Endothelial cell of umbilical vein (primary cell): Measurements from ENCODE around the gene ATXN2L. TPM values are rescaled to one million over a fixed set of nuclear protein-coding genes. Genes with fewer than 3 reads are reported as not detected.

Experiments
- BruUV-seq: library from RNA; stranded (reverse); fragments of 400-500 nt; replicated peaks from 2 replicates; lab custom pipeline; 2021; lab: Mats Ljungman, UMichigan
- CTCF ChIA-PET: fragments of 300-600, 350-600 bp; sonication (Branson Sonifier 250); formaldehyde crosslinking; loops from one replicate; lab custom pipeline; 2021; ENCODE audit warnings: antibody characterized with exemption, inconsistent platforms; lab: Charles Lee
- POLR2A ChIA-PET: fragments of 300-600, 350-600 bp; sonication (Branson Sonifier 250); formaldehyde crosslinking; loops from one replicate; lab custom pipeline; 2021; ENCODE audit warnings: antibody characterized with exemption, inconsistent platforms; lab: Charles Lee
- DNase-seq: peaks from one replicate; pipeline ENCODE4 v3.0.0-alpha.2; 2011; ENCODE audit warnings: low read depth, low spot score
- FAIRE-seq: peaks from 2 replicates; lab custom pipeline; 2011; peaks lifted over from hg19 to GRCh38; lab: Jason Lieb, UNC
- H2AFZ ChIP-seq: 2 replicates; pipeline ENCODE4 v1.6.0; 2012; ENCODE audit warnings: low read depth, low read length, control low read depth, inconsistent platforms
- H3K27ac ChIP-seq: 2 replicates; pipeline ENCODE4 v1.5.1; 2011; ENCODE audit warnings: low read depth, mild to moderate bottlenecking, control low read depth, low read length, moderate library complexity; ENCODE audit not compliant: insufficient read depth
- H3K27me3 ChIP-seq, 2 experiments: 2 replicates each; pipeline versions ENCODE4 v1.6.0 to v1.6.1; 2011; ENCODE audit warnings: low read length in 2 of 2, mixed read lengths in 1 of 2; ENCODE audit not compliant: control insufficient read depth in 2 of 2, insufficient read depth in 2 of 2
- H3K36me3 ChIP-seq, 2 experiments: 2 replicates in 1 of 2; 3 replicates in 1 of 2; pipeline ENCODE4 v1.5.1; 2011; ENCODE audit warnings: low read length in 2 of 2, mild to moderate bottlenecking in 1 of 2, moderate library complexity in 1 of 2; ENCODE audit not compliant: control insufficient read depth in 2 of 2, insufficient read depth in 2 of 2; ENCODE audit errors: extremely low read depth in 1 of 2
- H3K4me1 ChIP-seq: 3 replicates; pipeline ENCODE4 v1.5.1; 2011; ENCODE audit warnings: mild to moderate bottlenecking, low read length; ENCODE audit not compliant: control insufficient read depth, insufficient read depth; ENCODE audit errors: extremely low read depth
- H3K4me2 ChIP-seq: 2 replicates; pipeline ENCODE4 v1.6.1; 2011; ENCODE audit warnings: low read length, control low read depth, mixed read lengths; ENCODE audit not compliant: insufficient read depth
- H3K4me3 ChIP-seq, 3 experiments: fragments of 200-600 bp in 1 of 3; sonication (generic), shearing (Covaris generic) in 1 of 3; replicated peaks in 1 of 3; 2 replicates each; pipeline ENCODE4 v1.5.1; 2011 to 2016; ENCODE audit warnings: control low read depth in 3 of 3, low read length in 3 of 3, mild to moderate bottlenecking in 2 of 3, inconsistent platforms in 1 of 3, low read depth in 1 of 3, moderate library complexity in 1 of 3; ENCODE audit not compliant: insufficient read depth in 1 of 3
- H3K79me2 ChIP-seq: 2 replicates; pipeline ENCODE4 v1.6.0; 2012; ENCODE audit warnings: low read length, inconsistent platforms; ENCODE audit not compliant: control insufficient read depth, insufficient read depth
- H3K9ac ChIP-seq: replicated peaks from 2 replicates; pipeline ENCODE3; 2011; ENCODE audit warnings: low read length, control low read depth; ENCODE audit not compliant: insufficient read depth; ENCODE audit errors: extremely low read depth
- H3K9me1 ChIP-seq: replicated peaks from 3 replicates; pipeline ENCODE4 v1.6.0; 2011; ENCODE audit warnings: mild to moderate bottlenecking, low read length; ENCODE audit not compliant: control insufficient read depth, insufficient read depth; ENCODE audit errors: extremely low read depth
- H3K9me3 ChIP-seq: replicated peaks from 2 replicates; pipeline ENCODE4 v1.5.1; 2012; ENCODE audit warnings: low read length, inconsistent platforms; ENCODE audit not compliant: control insufficient read depth, insufficient read depth
- H4K20me1 ChIP-seq: replicated peaks from 2 replicates; pipeline ENCODE3; 2011; ENCODE audit warnings: mild to moderate bottlenecking, low read length; ENCODE audit not compliant: control insufficient read depth, insufficient read depth; ENCODE audit errors: extremely low read depth
- EZH2 ChIP-seq: IDR thresholded peaks from 2 replicates; pipeline ENCODE4 v1.6.1; 2012; ENCODE audit warnings: borderline replicate concordance, low read depth, mild to moderate bottlenecking, moderate library complexity, low read length, inconsistent platforms; ENCODE audit not compliant: severe bottlenecking
- FOS ChIP-seq: IDR thresholded peaks from 2 replicates; pipeline ENCODE4 v1.6.1; 2011; ENCODE audit warnings: mild to moderate bottlenecking, low read length, moderate library complexity, borderline replicate concordance; ENCODE audit not compliant: insufficient read depth
- GATA2 ChIP-seq: IDR thresholded peaks from 2 replicates; pipeline ENCODE4 v1.7.0; 2011; ENCODE audit warnings: low read depth, mild to moderate bottlenecking, moderate library complexity, mixed read lengths, low read length; ENCODE audit not compliant: insufficient read length, insufficient read depth
- JUN ChIP-seq: IDR thresholded peaks from 2 replicates; pipeline ENCODE4 v1.6.1; 2011; ENCODE audit warnings: borderline replicate concordance, low read depth; ENCODE audit not compliant: insufficient read length, insufficient read depth
- MYC ChIP-seq: IDR thresholded peaks from one replicate; pipeline ENCODE4 v1.6.1; 2011; ENCODE audit warnings: mild to moderate bottlenecking, low read depth, low read length
- POLR2A ChIP-seq: IDR thresholded peaks from 2 replicates; pipeline ENCODE4 v1.6.1; 2012; ENCODE audit warnings: low read depth, mild to moderate bottlenecking, control low read depth, low read length
- dilution Hi-C: fragments of 300-500 bp; cut with MboI; formaldehyde crosslinking; loops from one replicate; pipeline ENCODE4 v1.15.0; 2019; ENCODE audit warnings: low sequenced_read_pairs; ENCODE audit not compliant: extremely low pct_ligation_motif_present
- intact Hi-C: fragments of 100-400 bp; cut with micrococcal nuclease; formaldehyde crosslinking; loops from one replicate; pipeline ENCODE4 v1.10.0; 2022
- polyA plus RNA-seq, 4 experiments: library from polyadenylated mRNA; depleted of rRNA in 3 of 4; stranded (reverse) in 3 of 4; unstranded in 1 of 4; fragments of >200 nt; gene quantifications; 2 replicates each; pipeline versions ENCODE4 v1.2.1 to v1.2.3, GENCODE V29; 2011 to 2012; ENCODE audit warnings: missing spikeins in 1 of 4
- total RNA-seq: library from RNA; stranded (reverse); gene quantifications from 2 replicates; pipeline ENCODE4 v1.2.3, GENCODE V29; 2021
- TF ChIP-seq, protein P1 (sequence below), 2 donors: IDR thresholded peaks; 1 replicate in 1 of 2; 2 replicates in 1 of 2; pipeline ENCODE4 v1.5.1; 2011; ENCODE audit warnings: low read length in 2 of 2, mild to moderate bottlenecking in 2 of 2, moderate library complexity in 2 of 2, control low read depth in 1 of 2, inconsistent platforms in 1 of 2, low read depth in 1 of 2; ENCODE audit not compliant: insufficient read depth in 1 of 2; ENCODE audit errors: extremely low read depth in 1 of 2
- TF ChIP-seq, protein P2 (sequence below): IDR thresholded peaks from 2 replicates; pipeline ENCODE4 v1.6.1; 2011; ENCODE audit not compliant: insufficient read depth, insufficient read length

The ATXN2L gene
- total and polyA plus RNA-seq, 2 donors (not counting 3 experiments of a cell fraction or from before 2014, with no cell fraction given), result 59.0 to 208 TPM

DNA sequence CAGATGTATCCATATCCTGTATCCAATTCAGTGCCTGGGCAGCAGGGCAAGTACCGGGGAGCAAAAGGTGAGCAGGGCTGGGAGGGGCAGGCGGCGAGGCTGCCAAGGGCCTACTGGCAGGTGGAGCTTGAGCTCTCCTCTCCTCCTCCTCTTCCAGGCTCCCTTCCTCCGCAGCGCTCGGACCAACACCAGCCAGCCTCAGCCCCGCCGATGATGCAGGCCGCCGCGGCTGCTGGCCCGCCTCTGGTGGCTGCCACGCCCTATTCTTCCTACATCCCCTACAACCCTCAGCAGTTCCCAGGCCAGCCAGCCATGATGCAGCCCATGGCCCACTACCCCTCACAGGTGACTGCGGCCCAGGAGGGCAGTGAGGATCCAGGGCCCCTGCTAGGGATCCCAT, 11.6 kb downstream of the ATXN2L start:
- no TSS peak for BruUV-seq
- no peak for FAIRE-seq

More for the DNA sequence above, 11.6 kb downstream of the ATXN2L start:
- Histone ChIP-seq H3K36me3 (peaks cover 39 to 66% of the 10 kb centered on the region in 2 experiments), H3K79me2 (peaks cover 11% of the 10 kb centered on the region), H3K4me2 (no peak overlapping the region), H4K20me1 (no peaks in the 10 kb centered on the region), H3K9me3 (no peaks in the 10 kb centered on the region), H3K27ac (no peak overlapping the region), H3K9ac (no peak overlapping the region), H3K27me3 (no peaks in the 10 kb centered on the region), H2AFZ (no peak overlapping the region), H3K4me3 (no peak overlapping the region), H3K9me1 (no peaks in the 10 kb centered on the region), H3K4me1 (no peaks in the 10 kb centered on the region)
- POLR2A ChIA-PET, result no interaction called here
- CTCF ChIA-PET, result no interaction called here
- dilution Hi-C loops, result no loop called here
- intact Hi-C loops, result no loop called here
- TF ChIP-seq FOS (no peak), EZH2 (no peak), JUN (no peak), POLR2A (no peak), GATA2 (no peak), MYC (no peak)
- TF ChIP-seq, protein P1, sequence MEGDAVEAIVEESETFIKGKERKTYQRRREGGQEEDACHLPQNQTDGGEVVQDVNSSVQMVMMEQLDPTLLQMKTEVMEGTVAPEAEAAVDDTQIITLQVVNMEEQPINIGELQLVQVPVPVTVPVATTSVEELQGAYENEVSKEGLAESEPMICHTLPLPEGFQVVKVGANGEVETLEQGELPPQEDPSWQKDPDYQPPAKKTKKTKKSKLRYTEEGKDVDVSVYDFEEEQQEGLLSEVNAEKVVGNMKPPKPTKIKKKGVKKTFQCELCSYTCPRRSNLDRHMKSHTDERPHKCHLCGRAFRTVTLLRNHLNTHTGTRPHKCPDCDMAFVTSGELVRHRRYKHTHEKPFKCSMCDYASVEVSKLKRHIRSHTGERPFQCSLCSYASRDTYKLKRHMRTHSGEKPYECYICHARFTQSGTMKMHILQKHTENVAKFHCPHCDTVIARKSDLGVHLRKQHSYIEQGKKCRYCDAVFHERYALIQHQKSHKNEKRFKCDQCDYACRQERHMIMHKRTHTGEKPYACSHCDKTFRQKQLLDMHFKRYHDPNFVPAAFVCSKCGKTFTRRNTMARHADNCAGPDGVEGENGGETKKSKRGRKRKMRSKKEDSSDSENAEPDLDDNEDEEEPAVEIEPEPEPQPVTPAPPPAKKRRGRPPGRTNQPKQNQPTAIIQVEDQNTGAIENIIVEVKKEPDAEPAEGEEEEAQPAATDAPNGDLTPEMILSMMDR (IDR thresholded peaks at IDR 0.05; ENCODE audit: extremely low read depth in 1 of 2, insufficient read depth in 1 of 2, low read depth in 1 of 2, low read length in 2 of 2), result no peak
- TF ChIP-seq, protein P2, sequence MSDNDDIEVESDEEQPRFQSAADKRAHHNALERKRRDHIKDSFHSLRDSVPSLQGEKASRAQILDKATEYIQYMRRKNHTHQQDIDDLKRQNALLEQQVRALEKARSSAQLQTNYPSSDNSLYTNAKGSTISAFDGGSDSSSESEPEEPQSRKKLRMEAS, result no peak
- no peak for DNase-seq
